GM18520 (cell line): ENCODE results near the gene SLC17A6.

Experiments used
- ATAC-seq: cut with Tn5 transposase; IDR thresholded peaks from one replicate; pipeline ENCODE4 v1.9.1; 2021; ENCODE audit not compliant: unreplicated experiment

The SLC17A6 gene

GRCh38 chr11:22337596-22338485, at the start of gene SLC17A6:
TSS of gene SLC17A6 (plus strand) at chr11:22338381. CDS start at chr11:22338534, 153 bp downstream.
- ATAC-seq = no peak

GRCh38 chr11:22302368-22302767, 35.8 kb upstream of the SLC17A6 start:
- no peak for ATAC-seq

- no peak for ATAC-seq
These were observed 33.7 kb upstream of the SLC17A6 start for GRCh38 chr11:22304337-22304961.

- no peak for ATAC-seq
These were observed 20.5 kb upstream of the SLC17A6 start for GRCh38 chr11:22317656-22318055.

- no peak for ATAC-seq
These were observed 6.4 kb upstream of the SLC17A6 start for GRCh38 chr11:22331771-22332170.

GRCh38 chr11:22336587-22336986, 1.6 kb upstream of the SLC17A6 start:
- no peak for ATAC-seq

GRCh38 chr11:22339611-22340010, 1.4 kb downstream of the SLC17A6 start:
- no peak for ATAC-seq

- ATAC-seq = no peak
These were observed 2.1 kb downstream of the SLC17A6 start for GRCh38 chr11:22340235-22340634.

- no peak for ATAC-seq
These were observed 2.8 kb downstream of the SLC17A6 start for GRCh38 chr11:22340701-22341587.

GRCh38 chr11:22341588-22341931, 3.4 kb downstream of the SLC17A6 start:
- no peak for ATAC-seq

GRCh38 chr11:22342211-22343031, 4.2 kb downstream of the SLC17A6 start:
- no peak for ATAC-seq

GRCh38 chr11:22343032-22343324, 4.8 kb downstream of the SLC17A6 start:
- no peak for ATAC-seq

GRCh38 chr11:22343371-22344032, 5.3 kb downstream of the SLC17A6 start:
- no peak for ATAC-seq

- no peak for ATAC-seq
These were observed 5.9 kb downstream of the SLC17A6 start for GRCh38 chr11:22344081-22344480.

GRCh38 chr11:22346282-22346681, 8.1 kb downstream of the SLC17A6 start:
- no peak for ATAC-seq

- ATAC-seq = no peak
These were observed 9.8 kb downstream of the SLC17A6 start for GRCh38 chr11:22347857-22348487.

- ATAC-seq = no peak
These were observed 11.3 kb downstream of the SLC17A6 start for GRCh38 chr11:22349491-22349890.

GRCh38 chr11:22359295-22359694, 21.1 kb downstream of the SLC17A6 start:
- no peak for ATAC-seq

GRCh38 chr11:22371160-22371559, 33.0 kb downstream of the SLC17A6 start:
- no peak for ATAC-seq

GRCh38 chr11:22387126-22387525, 48.9 kb downstream of the SLC17A6 start:
- ATAC-seq = no peak
